Activated naive CD4-positive, alpha-beta T cell treated with anti-CD3 and anti-CD28 coated beads, Interleukin-2, amount 50 U/mL, for 24 hours (primary cell): ENCODE measurements around the gene SRRT.
A peak's percentile ranks its signal among the peaks of the same experiment; 100 is the strongest.
"Not testable (repeated sequence)": the region's sequence is repeated elsewhere in the genome, so short reads cannot be mapped to it uniquely, and the experiment has no call there.

Source experiments
- H3K27ac Mint-ChIP-seq: one replicate; pipeline ENCODE4 v1.8.0; 2021; ENCODE audit warnings: mild to moderate bottlenecking, mixed read lengths
- H3K27me3 Mint-ChIP-seq: one replicate; pipeline ENCODE4 v1.8.0; 2021; ENCODE audit warnings: mixed read lengths
- H3K36me3 Mint-ChIP-seq: one replicate; pipeline ENCODE4 v1.8.0; 2021; ENCODE audit warnings: mixed read lengths
- H3K4me1 Mint-ChIP-seq: one replicate; pipeline ENCODE4 v1.8.0; 2021; ENCODE audit warnings: mixed read lengths
- H3K4me3 Mint-ChIP-seq: one replicate; pipeline ENCODE4 v1.8.0; 2021; ENCODE audit warnings: mild to moderate bottlenecking, mixed read lengths
- H3K9me3 Mint-ChIP-seq: one replicate; pipeline ENCODE4 v1.8.0; 2021; ENCODE audit warnings: mixed read lengths

The SRRT gene

DNA sequence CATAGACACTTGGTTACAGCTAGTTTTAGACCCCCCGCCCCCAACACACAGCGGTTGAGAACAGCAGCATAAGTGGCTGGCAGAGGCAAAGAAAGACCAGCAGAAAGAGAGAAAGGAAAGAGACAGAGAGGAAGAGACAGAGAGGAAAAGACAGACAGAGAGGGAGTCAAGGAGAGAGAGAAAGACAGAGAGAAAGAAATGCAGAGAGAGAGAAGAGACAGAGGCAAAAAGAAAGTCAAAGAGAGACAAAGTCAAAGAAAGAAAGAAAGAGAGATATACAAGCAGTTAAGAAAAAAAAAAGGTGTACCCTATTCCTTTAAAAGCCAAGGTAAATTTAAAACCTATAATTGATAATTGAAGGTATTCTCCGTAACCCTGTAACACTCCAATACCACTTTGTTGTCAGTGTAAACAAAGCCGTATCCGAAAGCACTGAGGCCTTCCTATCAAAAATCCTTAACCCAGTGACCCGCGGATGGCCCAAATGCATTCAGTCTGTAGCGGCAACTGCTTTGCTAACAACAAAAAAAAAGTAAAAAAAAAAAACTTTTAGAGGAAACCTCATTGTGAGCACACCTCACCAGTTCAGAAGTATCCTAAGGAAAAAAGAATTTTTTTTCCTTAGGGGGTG is 34.3 kb upstream of the SRRT start:
- no peaks in the 10 kb centered on the region for H3K27me3 Mint-ChIP-seq
- H3K27ac Mint-ChIP-seq: no peak overlapping the region
- no peaks in the 10 kb centered on the region for H3K9me3 Mint-ChIP-seq
- no peak overlapping the region for H3K4me3 Mint-ChIP-seq
- no peaks in the 10 kb centered on the region for H3K36me3 Mint-ChIP-seq
- peaks cover 9% of the 10 kb centered on the region for H3K4me1 Mint-ChIP-seq

GRCh38 chr7:100847360-100847759 is 27.5 kb upstream of the SRRT start:
- Mint-ChIP-seq H3K4me3 (no peak overlapping the region), H3K4me1 (peaks cover 8% of the 10 kb centered on the region), H3K9me3 (no peaks in the 10 kb centered on the region), H3K27me3 (no peaks in the 10 kb centered on the region), H3K27ac (no peak overlapping the region), H3K36me3 (peaks cover 3% of the 10 kb centered on the region)

GRCh38 chr7:100852048-100852872 is 22.6 kb upstream of the SRRT start, which contains the start of gene SLC12A9:
SLC12A9 (plus strand) TSS chr7:100852713; CDS start chr7:100854198, 1,485 bp downstream.
- peak within 1 kb of the TSS; percentile 89 for H3K4me3 Mint-ChIP-seq
- H3K36me3 Mint-ChIP-seq: peaks cover 6% of the 10 kb centered on the region
- no peaks in the 10 kb centered on the region for H3K27me3 Mint-ChIP-seq

DNA sequence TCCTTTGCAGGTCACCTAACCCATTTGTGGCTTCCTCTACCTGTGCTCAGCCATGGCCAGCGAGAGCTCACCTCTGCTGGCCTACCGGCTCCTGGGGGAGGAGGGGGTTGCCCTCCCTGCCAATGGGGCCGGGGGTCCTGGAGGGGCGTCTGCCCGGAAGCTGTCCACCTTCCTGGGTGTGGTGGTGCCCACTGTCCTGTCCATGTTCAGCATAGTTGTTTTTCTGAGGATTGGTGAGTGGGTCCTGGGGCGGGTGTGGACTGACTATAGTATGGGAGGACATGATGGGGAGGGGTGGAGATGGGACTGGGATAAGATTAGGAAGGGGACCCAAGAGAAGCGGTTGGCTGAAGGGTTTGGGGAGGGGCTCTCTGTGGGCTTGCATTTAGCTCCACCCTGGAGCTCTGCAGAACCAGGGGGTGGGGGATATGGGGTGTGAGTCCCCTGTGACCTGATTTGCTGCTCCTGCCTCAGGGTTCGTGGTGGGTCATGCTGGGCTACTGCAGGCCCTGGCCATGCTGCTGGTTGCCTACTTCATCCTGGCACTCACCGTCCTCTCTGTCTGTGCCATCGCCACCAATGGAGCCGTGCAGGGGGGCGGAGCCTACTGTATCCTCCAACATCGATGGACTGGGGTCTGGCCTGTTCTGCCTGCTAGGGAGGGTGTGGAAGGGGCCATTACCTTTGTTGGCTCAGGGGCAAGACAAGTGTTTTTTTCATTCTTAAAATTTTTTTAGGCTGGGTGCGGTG is 20.6 kb upstream of the SRRT start:
- H3K27me3 Mint-ChIP-seq: no peaks in the 10 kb centered on the region
- H3K27ac Mint-ChIP-seq: no peak overlapping the region
- peaks cover 5% of the 10 kb centered on the region for H3K36me3 Mint-ChIP-seq

More at GRCh38 chr7:100852048-100852872, 22.6 kb upstream of the SRRT start, which contains the start of gene SLC12A9:
- H3K27ac Mint-ChIP-seq: peak within 1 kb of the TSS; percentile 86
- H3K9me3 Mint-ChIP-seq: no peaks in the 10 kb centered on the region
- peaks cover 20% of the 10 kb centered on the region for H3K4me1 Mint-ChIP-seq

DNA sequence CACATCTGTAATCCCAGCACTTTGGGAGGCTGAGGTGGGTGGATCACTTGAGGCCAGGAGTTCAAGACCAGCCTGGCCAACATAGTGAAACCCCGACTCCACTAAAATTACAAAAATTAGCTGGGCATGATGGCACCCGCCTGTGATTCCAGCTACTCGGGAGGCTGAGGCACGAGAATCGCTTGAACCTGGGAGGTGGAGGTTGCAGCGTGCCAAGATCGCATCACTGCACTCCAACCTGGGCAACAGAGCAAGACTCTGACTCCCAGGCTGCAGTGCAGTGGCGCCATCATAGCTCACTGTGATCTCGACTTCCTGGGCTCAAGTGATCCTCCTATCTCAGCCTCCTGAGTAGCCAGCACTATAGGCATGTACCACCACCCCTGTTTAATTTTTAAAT is 20.0 kb upstream of the SRRT start:
- not testable (repeated sequence) for H3K9me3 Mint-ChIP-seq, H3K4me3 Mint-ChIP-seq, H3K27ac Mint-ChIP-seq, H3K27me3 Mint-ChIP-seq, H3K36me3 Mint-ChIP-seq
- H3K4me1 Mint-ChIP-seq: peaks cover 20% of the 10 kb centered on the region

More for the DNA sequence above, 20.6 kb upstream of the SRRT start:
- peak overlapping the region; percentile 89 for H3K4me3 Mint-ChIP-seq
- peaks cover 20% of the 10 kb centered on the region for H3K4me1 Mint-ChIP-seq
- no peaks in the 10 kb centered on the region for H3K9me3 Mint-ChIP-seq

GRCh38 chr7:100855515-100855914 is 19.4 kb upstream of the SRRT start:
- Mint-ChIP-seq H3K27ac (no peak overlapping the region), H3K9me3 (no peaks in the 10 kb centered on the region), H3K27me3 (no peaks in the 10 kb centered on the region), H3K4me1 (peaks cover 20% of the 10 kb centered on the region), H3K36me3 (peaks cover 7% of the 10 kb centered on the region), H3K4me3 (no peak overlapping the region)

DNA sequence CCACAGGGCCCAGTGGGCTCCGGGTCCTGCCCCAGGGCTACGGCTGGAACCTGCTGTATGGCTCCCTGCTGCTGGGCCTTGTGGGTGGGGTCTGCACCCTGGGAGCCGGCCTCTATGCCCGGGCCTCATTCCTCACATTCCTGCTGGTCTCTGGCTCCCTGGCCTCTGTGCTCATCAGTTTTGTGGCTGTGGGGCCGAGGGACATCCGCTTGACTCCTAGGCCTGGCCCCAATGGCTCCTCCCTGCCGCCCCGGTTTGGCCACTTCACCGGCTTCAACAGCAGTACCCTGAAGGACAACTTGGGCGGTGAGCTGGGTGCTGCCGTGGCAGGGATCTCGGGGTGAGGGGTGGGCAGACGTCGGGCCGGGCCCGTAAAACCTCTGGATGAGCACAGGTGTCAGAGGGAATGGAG is 18.0 kb upstream of the SRRT start:
- Mint-ChIP-seq H3K4me1 (peaks cover 14% of the 10 kb centered on the region), H3K9me3 (no peaks in the 10 kb centered on the region), H3K27me3 (no peaks in the 10 kb centered on the region), H3K36me3 (peaks cover 7% of the 10 kb centered on the region), H3K4me3 (no peak overlapping the region), H3K27ac (no peak overlapping the region)

GRCh38 chr7:100859856-100860255 is 15.0 kb upstream of the SRRT start:
- Mint-ChIP-seq H3K36me3 (peaks cover 12% of the 10 kb centered on the region), H3K27me3 (no peaks in the 10 kb centered on the region), H3K4me3 (no peak overlapping the region), H3K4me1 (peaks cover 4% of the 10 kb centered on the region), H3K9me3 (no peaks in the 10 kb centered on the region), H3K27ac (no peak overlapping the region)

- no peak overlapping the region for H3K4me3 Mint-ChIP-seq
- H3K27ac Mint-ChIP-seq: no peak overlapping the region
- H3K9me3 Mint-ChIP-seq: no peaks in the 10 kb centered on the region
- H3K36me3 Mint-ChIP-seq: peaks cover 10% of the 10 kb centered on the region
- H3K4me1 Mint-ChIP-seq: no peaks in the 10 kb centered on the region
- no peaks in the 10 kb centered on the region for H3K27me3 Mint-ChIP-seq
Measured at GRCh38 chr7:100860702-100861615, 13.9 kb upstream of the SRRT start.

- no peaks in the 10 kb centered on the region for H3K27me3 Mint-ChIP-seq
- H3K27ac Mint-ChIP-seq: no peak overlapping the region
- no peaks in the 10 kb centered on the region for H3K9me3 Mint-ChIP-seq
- H3K36me3 Mint-ChIP-seq: peaks cover 10% of the 10 kb centered on the region
- H3K4me3 Mint-ChIP-seq: no peak overlapping the region
- peaks cover 4% of the 10 kb centered on the region for H3K4me1 Mint-ChIP-seq
Measured at GRCh38 chr7:100861616-100861985, 13.3 kb upstream of the SRRT start.

- H3K4me1 Mint-ChIP-seq: peaks cover 15% of the 10 kb centered on the region
- H3K36me3 Mint-ChIP-seq: peaks cover 7% of the 10 kb centered on the region
- H3K9me3 Mint-ChIP-seq: no peaks in the 10 kb centered on the region
- H3K27ac Mint-ChIP-seq: no peak overlapping the region
- H3K27me3 Mint-ChIP-seq: no peaks in the 10 kb centered on the region
- no peak overlapping the region for H3K4me3 Mint-ChIP-seq
Measured at GRCh38 chr7:100863406-100863950, 11.4 kb upstream of the SRRT start.

GRCh38 chr7:100864263-100864845 is 10.5 kb upstream of the SRRT start:
- no peaks in the 10 kb centered on the region for H3K27me3 Mint-ChIP-seq
- peak overlapping the region; percentile 63 for H3K27ac Mint-ChIP-seq
- peaks cover 15% of the 10 kb centered on the region for H3K4me1 Mint-ChIP-seq
- H3K4me3 Mint-ChIP-seq: no peak overlapping the region
- H3K36me3 Mint-ChIP-seq: peaks cover 7% of the 10 kb centered on the region
- no peaks in the 10 kb centered on the region for H3K9me3 Mint-ChIP-seq

DNA sequence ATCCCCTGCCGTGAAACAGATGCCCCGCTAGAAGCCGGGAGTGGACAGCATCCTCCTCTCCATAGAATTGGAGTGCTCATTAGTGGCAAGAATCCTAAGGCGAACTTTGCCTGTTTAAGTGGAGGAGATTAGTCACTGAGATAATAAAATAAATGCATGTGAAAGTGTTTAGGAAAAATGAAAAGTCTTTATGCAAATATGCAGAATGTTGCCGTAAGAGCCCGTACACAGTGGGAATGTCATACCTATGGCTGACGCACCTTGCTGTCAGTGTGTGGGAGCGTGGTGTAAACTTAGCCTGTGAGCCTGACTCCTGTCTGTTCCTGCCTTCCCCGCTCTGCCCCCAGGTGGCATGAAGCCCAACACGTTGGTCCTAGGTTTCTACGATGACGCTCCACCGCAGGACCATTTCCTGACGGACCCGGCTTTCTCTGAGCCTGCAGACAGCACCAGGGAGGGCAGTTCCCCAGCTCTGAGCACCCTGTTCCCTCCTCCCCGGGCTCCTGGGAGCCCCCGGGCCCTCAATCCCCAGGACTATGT is 9.5 kb upstream of the SRRT start:
- H3K36me3 Mint-ChIP-seq: peaks cover 4% of the 10 kb centered on the region
- H3K27ac Mint-ChIP-seq: no peak overlapping the region

More for the DNA sequence above, 9.5 kb upstream of the SRRT start:
- Mint-ChIP-seq H3K27me3 (no peaks in the 10 kb centered on the region), H3K4me1 (peaks cover 15% of the 10 kb centered on the region), H3K9me3 (no peaks in the 10 kb centered on the region), H3K4me3 (no peak overlapping the region)
